SK-N-SH treated with all-trans-retinoic acid at 6 μM for 48 hours (cell line): ENCODE measurements around the gene NHLRC3.

Source experiments
- ATAC-seq: fragments of 200-7000 bp; cut with Tn5 transposase; 3 replicates; pipeline ENCODE4 v1.9.1; 2020; ENCODE audit warnings: mild to moderate bottlenecking, moderate library complexity
- ARNTL ChIP-seq: fragments of 450-650 bp; formaldehyde crosslinking; IDR thresholded peaks from 2 replicates; pipeline ENCODE4 v1.5.0; 2020; ENCODE audit warnings: low read depth, mild to moderate bottlenecking, moderate library complexity, borderline replicate concordance
- BACH2 ChIP-seq: fragments of 250-450 bp; sonication (Bioruptor Pico); IDR thresholded peaks from 2 replicates; pipeline ENCODE4 v1.9.0; 2021; ENCODE audit warnings: mild to moderate bottlenecking, borderline replicate concordance
- CREB5 ChIP-seq: fragments of 250-450 bp; sonication (Bioruptor Pico); IDR thresholded peaks from 2 replicates; pipeline ENCODE4 v1.5.1; 2020; ENCODE audit warnings: low read depth, mild to moderate bottlenecking, moderate library complexity
- CSDC2 ChIP-seq: fragments of 250-450 bp; sonication (Bioruptor Pico); IDR thresholded peaks from 2 replicates; pipeline ENCODE4 v1.5.0; 2020; ENCODE audit warnings: mild to moderate bottlenecking, moderate library complexity
- CSRNP3 ChIP-seq: fragments of 250-450 bp; sonication (Bioruptor Pico); IDR thresholded peaks from 2 replicates; pipeline ENCODE4 v1.5.1; 2021; ENCODE audit warnings: mild to moderate bottlenecking, moderate library complexity
- ESRRG ChIP-seq: fragments of 250-450 bp; sonication (Bioruptor Pico); IDR thresholded peaks from 2 replicates; pipeline ENCODE4 v1.6.1; 2021; ENCODE audit warnings: mild to moderate bottlenecking
- GLIS3 ChIP-seq: fragments of 250-450 bp; sonication (Bioruptor Pico); IDR thresholded peaks from 2 replicates; pipeline ENCODE4 v1.5.0; 2020; ENCODE audit warnings: mild to moderate bottlenecking, moderate library complexity
- ISL1 ChIP-seq: fragments of 250-450 bp; sonication (Bioruptor Pico); IDR thresholded peaks from 2 replicates; pipeline ENCODE4 v2.1.2; 2022; ENCODE audit warnings: mild to moderate bottlenecking, moderate library complexity
- OSR1 ChIP-seq: fragments of 250-450 bp; sonication (Bioruptor Pico); IDR thresholded peaks from 2 replicates; pipeline ENCODE4 v1.8.0; 2022; ENCODE audit warnings: moderate library complexity, mild to moderate bottlenecking, inconsistent platforms
- PATZ1 ChIP-seq: fragments of 250-450 bp; sonication (Bioruptor Pico); IDR thresholded peaks from 2 replicates; pipeline ENCODE4 v1.8.0; 2020; ENCODE audit warnings: mild to moderate bottlenecking, moderate library complexity, borderline replicate concordance
- POU6F1 ChIP-seq: fragments of 250-450 bp; sonication (Bioruptor Pico); IDR thresholded peaks from 2 replicates; pipeline ENCODE4 v1.8.0; 2021; ENCODE audit warnings: low read depth, mild to moderate bottlenecking, moderate library complexity, borderline replicate concordance
- PPARA ChIP-seq: fragments of 250-450 bp; sonication (Bioruptor Pico); IDR thresholded peaks from 2 replicates; pipeline ENCODE4 v1.5.0; 2020; ENCODE audit warnings: mild to moderate bottlenecking, borderline replicate concordance
- RARB ChIP-seq: fragments of 250-450 bp; sonication (Bioruptor Pico); IDR thresholded peaks from 2 replicates; pipeline ENCODE4 v1.8.0; 2021; ENCODE audit warnings: mild to moderate bottlenecking, moderate library complexity
- TCF4 ChIP-seq: fragments of 250-450 bp; sonication (Bioruptor Pico); IDR thresholded peaks from 2 replicates; pipeline ENCODE4 v1.8.0; 2021; ENCODE audit warnings: mild to moderate bottlenecking, moderate library complexity, borderline replicate concordance
- TOX ChIP-seq: fragments of 250-450 bp; sonication (Bioruptor Pico); IDR thresholded peaks from 2 replicates; pipeline ENCODE4 v1.8.0; 2021; ENCODE audit warnings: mild to moderate bottlenecking, moderate library complexity, borderline replicate concordance
- TSHZ2 ChIP-seq: fragments of 250-450 bp; sonication (Bioruptor Pico); IDR thresholded peaks from 2 replicates; pipeline ENCODE4 v1.5.0; 2020; ENCODE audit warnings: mild to moderate bottlenecking, moderate library complexity
- ZC3H10 ChIP-seq: fragments of 250-450 bp; sonication (Bioruptor Pico); IDR thresholded peaks from 2 replicates; pipeline ENCODE4 v1.5.1; 2021; ENCODE audit warnings: mild to moderate bottlenecking, moderate library complexity
- ZFP30 ChIP-seq: fragments of 450-650 bp; formaldehyde crosslinking; IDR thresholded peaks from 2 replicates; pipeline ENCODE4 v1.5.0; 2022; ENCODE audit warnings: mild to moderate bottlenecking, moderate library complexity
- ZNF565 ChIP-seq: fragments of 450-650 bp; formaldehyde crosslinking; conservative IDR thresholded peaks from 2 replicates; pipeline ENCODE4 v1.5.0; 2020; ENCODE audit warnings: low read depth, mild to moderate bottlenecking, moderate library complexity
- ZNF70 ChIP-seq: fragments of 450-650 bp; formaldehyde crosslinking; IDR thresholded peaks from 2 replicates; pipeline ENCODE4 v1.5.0; 2020; ENCODE audit warnings: mild to moderate bottlenecking, moderate library complexity

The NHLRC3 gene

GRCh38 chr13:39048806-39049205 is 10.6 kb downstream of the NHLRC3 start:
- no peak for ATAC-seq
- no peak for TF ChIP-seq RARB
- no peak for TF ChIP-seq TSHZ2 (CRISPR knock-in tag)
- TF ChIP-seq TOX: no peak
- no peak for TF ChIP-seq CREB5 (CRISPR knock-in tag)
- no peak for TF ChIP-seq ZFP30 (CRISPR knock-in tag)
- TF ChIP-seq PATZ1 (CRISPR knock-in tag): no peak
- TF ChIP-seq PPARA: no peak
- no peak for TF ChIP-seq ZNF565 (CRISPR knock-in tag)
- TF ChIP-seq ZC3H10 (CRISPR knock-in tag): no peak
- TF ChIP-seq POU6F1 (CRISPR knock-in tag): no peak
- no peak for TF ChIP-seq TCF4 (CRISPR knock-in tag)

- no peak for ATAC-seq
- no peak for TF ChIP-seq ZNF565 (CRISPR knock-in tag)
- TF ChIP-seq ESRRG (CRISPR knock-in tag): no peak
- no peak for TF ChIP-seq ARNTL (CRISPR knock-in tag)
- no peak for TF ChIP-seq CSRNP3 (CRISPR knock-in tag)
- no peak for TF ChIP-seq PPARA
- TF ChIP-seq RARB: no peak
- TF ChIP-seq, all 23 proteins: peak for 0
Measured at GRCh38 chr13:39049274-39049673, 11.0 kb downstream of the NHLRC3 start.

- ATAC-seq: peak; percentile 67
- TF ChIP-seq RARB: no peak
- TF ChIP-seq CSDC2: no peak
- no peak for TF ChIP-seq CSRNP3 (CRISPR knock-in tag)
- no peak for TF ChIP-seq ZNF565 (CRISPR knock-in tag)
- no peak for TF ChIP-seq ESRRG (CRISPR knock-in tag)
- no peak for TF ChIP-seq TOX
- TF ChIP-seq ISL1 (CRISPR knock-in tag): no peak
- no peak for TF ChIP-seq TCF4 (CRISPR knock-in tag)
- TF ChIP-seq PPARA: no peak
- no peak for TF ChIP-seq CREB5 (CRISPR knock-in tag)
- TF ChIP-seq GLIS3 (CRISPR knock-in tag): no peak
- no peak for TF ChIP-seq TSHZ2 (CRISPR knock-in tag)
- no peak for TF ChIP-seq BACH2 (CRISPR knock-in tag)
- no peak for TF ChIP-seq ZNF70
- TF ChIP-seq ZFP30 (CRISPR knock-in tag): no peak
- no peak for TF ChIP-seq OSR1 (CRISPR knock-in tag)
- TF ChIP-seq, all 23 proteins: peak for 0
Measured at GRCh38 chr13:39051157-39051556, 12.9 kb downstream of the NHLRC3 start.
